Activated CD8-positive, alpha-beta memory T cell treated with anti-CD3 and anti-CD28 coated beads for 36 hours (primary cell): ENCODE data around the gene YEATS4. TPM values are rescaled to one million over a fixed set of nuclear protein-coding genes. Genes with fewer than 3 reads are reported as not detected.

Experiments used
- CTCF ChIA-PET: fragments of 350-600 bp; sonication (Branson Sonifier 250); formaldehyde crosslinking; loops from one replicate; lab custom pipeline; 2021; ENCODE audit warnings: antibody characterized with exemption; lab: Charles Lee
- POLR2A ChIA-PET: fragments of 350-600 bp; sonication (Branson Sonifier 250); formaldehyde crosslinking; loops from one replicate; lab custom pipeline; 2021; ENCODE audit warnings: antibody characterized with exemption; lab: Charles Lee
- total RNA-seq, 2 experiments: library from RNA; stranded (reverse); gene quantifications; one replicate each; pipeline ENCODE4 v1.2.3, GENCODE V29; 2021

YEATS4 gene
- total RNA-seq, 2 experiments from 2014 or later = 39.9 to 40.0 TPM

GRCh38 chr12:69360348-69360672 lies 767 bp downstream of the YEATS4 start:
- CTCF ChIA-PET = interaction anchor here (0.7 to 0.8 kb wide), 2 partner anchors 108 to 279 kb away, joined by 3 read pairs; no protein-coding TSS in a partner anchor
- POLR2A ChIA-PET = interaction anchor here (1.2 kb wide), 1 partner anchor 229 kb away, joined by 3 read pairs; no protein-coding TSS in a partner anchor

- ChIA-PET POLR2A (no interaction called here), CTCF (interaction anchor here (0.8 kb wide), 1 partner anchor 28 kb away, joined by 3 read pairs; no protein-coding TSS in a partner anchor)
These were observed 7.3 kb downstream of the YEATS4 start for GRCh38 chr12:69366796-69367195.

- POLR2A ChIA-PET = no interaction called here
These were observed 8.6 kb downstream of the YEATS4 start for GRCh38 chr12:69368171-69368570.

GRCh38 chr12:69383074-69383473 lies 23.5 kb downstream of the YEATS4 start:
- CTCF ChIA-PET = no interaction called here
- POLR2A ChIA-PET = no interaction called here

More at GRCh38 chr12:69368171-69368570, 8.6 kb downstream of the YEATS4 start:
- CTCF ChIA-PET = no interaction called here

GRCh38 chr12:69385038-69385437 lies 25.5 kb downstream of the YEATS4 start:
- ChIA-PET CTCF (no interaction called here), POLR2A (no interaction called here)

GRCh38 chr12:69386921-69387320 lies 27.4 kb downstream of the YEATS4 start:
- ChIA-PET CTCF (interaction anchor here (0.7 to 1.6 kb wide), 2 partner anchors 29 to 338 kb away, joined by 3 to 4 read pairs; no protein-coding TSS in a partner anchor), POLR2A (interaction anchor here (0.7 kb wide), 1 partner anchor 177 kb away, joined by 5 read pairs; no protein-coding TSS in a partner anchor)

GRCh38 chr12:69388371-69388770 lies 28.8 kb downstream of the YEATS4 start:
- ChIA-PET CTCF (no interaction called here), POLR2A (no interaction called here)

GRCh38 chr12:69389831-69390230 lies 30.3 kb downstream of the YEATS4 start:
- POLR2A ChIA-PET = no interaction called here
- CTCF ChIA-PET = no interaction called here

GRCh38 chr12:69392179-69392928 lies 32.8 kb downstream of the YEATS4 start:
- ChIA-PET POLR2A (no interaction called here), CTCF (no interaction called here)

GRCh38 chr12:69396041-69396440 lies 36.5 kb downstream of the YEATS4 start:
- POLR2A ChIA-PET = no interaction called here
- CTCF ChIA-PET = interaction anchor here (0.7 kb wide), 1 partner anchor 39 kb away, joined by 7 read pairs; no protein-coding TSS in a partner anchor

GRCh38 chr12:69396963-69397362 lies 37.4 kb downstream of the YEATS4 start:
- CTCF ChIA-PET = no interaction called here
- POLR2A ChIA-PET = no interaction called here

- ChIA-PET CTCF (no interaction called here), POLR2A (no interaction called here)
These were observed 38.4 kb downstream of the YEATS4 start for GRCh38 chr12:69397978-69398377.

GRCh38 chr12:69401940-69402339 lies 42.4 kb downstream of the YEATS4 start:
- ChIA-PET CTCF (interaction anchor here (0.5 kb wide), 1 partner anchor 18 kb away, joined by 3 read pairs; no protein-coding TSS in a partner anchor), POLR2A (no interaction called here)

GRCh38 chr12:69404851-69405565 lies 45.5 kb downstream of the YEATS4 start:
- POLR2A ChIA-PET = no interaction called here
- CTCF ChIA-PET = no interaction called here

- ChIA-PET POLR2A (no interaction called here), CTCF (no interaction called here)
These were observed 46.0 kb downstream of the YEATS4 start for GRCh38 chr12:69405566-69405865.

GRCh38 chr12:69406217-69406616 lies 46.7 kb downstream of the YEATS4 start:
- ChIA-PET CTCF (no interaction called here), POLR2A (no interaction called here)

GRCh38 chr12:69410571-69410970 lies 51.0 kb downstream of the YEATS4 start:
- ChIA-PET CTCF (no interaction called here), POLR2A (no interaction called here)

- CTCF ChIA-PET = no interaction called here
- POLR2A ChIA-PET = no interaction called here
These were observed 53.1 kb downstream of the YEATS4 start for GRCh38 chr12:69412655-69413054.

GRCh38 chr12:69415471-69416275 lies 56.1 kb downstream of the YEATS4 start:
- ChIA-PET POLR2A (no interaction called here), CTCF (no interaction called here)

- ChIA-PET CTCF (no interaction called here), POLR2A (no interaction called here)
These were observed 57.7 kb downstream of the YEATS4 start for GRCh38 chr12:69417231-69417630.
